Glutamatergic neuron (in vitro differentiated cells): Measurements from ENCODE around the gene DPM3. TPM values are rescaled to one million over a fixed set of nuclear protein-coding genes. Genes with fewer than 3 reads are reported as not detected.

Experiments used
- DNase-seq: peaks from one replicate; pipeline ENCODE4 v3.0.0; 2022
- H3K27ac Mint-ChIP-seq: one replicate; pipeline ENCODE4 v1.8.0; 2020; ENCODE audit warnings: mild to moderate bottlenecking, mixed read lengths, inconsistent platforms; ENCODE audit not compliant: unreplicated experiment
- H3K27me3 Mint-ChIP-seq: one replicate; pipeline ENCODE4 v1.8.0; 2020; ENCODE audit warnings: mild to moderate bottlenecking, moderate library complexity, mixed read lengths, inconsistent platforms; ENCODE audit not compliant: unreplicated experiment
- H3K36me3 Mint-ChIP-seq: one replicate; pipeline ENCODE4 v1.8.0; 2020; ENCODE audit warnings: mild to moderate bottlenecking, mixed read lengths, inconsistent platforms; ENCODE audit not compliant: unreplicated experiment
- H3K4me1 Mint-ChIP-seq: one replicate; pipeline ENCODE4 v1.8.0; 2020; ENCODE audit warnings: mild to moderate bottlenecking, low read depth, mixed read lengths, inconsistent platforms; ENCODE audit not compliant: unreplicated experiment
- H3K4me3 Mint-ChIP-seq: one replicate; pipeline ENCODE4 v1.8.0; 2020; ENCODE audit warnings: mild to moderate bottlenecking, mixed read lengths, inconsistent platforms; ENCODE audit not compliant: unreplicated experiment
- H3K9me3 Mint-ChIP-seq: one replicate; pipeline ENCODE4 v1.8.0; 2020; ENCODE audit warnings: mild to moderate bottlenecking, moderate library complexity, mixed read lengths, inconsistent platforms; ENCODE audit not compliant: unreplicated experiment
- CTCF ChIP-seq: fragments of 200-600 bp; sonication (generic); IDR thresholded peaks from one replicate; pipeline ENCODE4 v1.5.0; 2021; ENCODE audit not compliant: partially characterized antibody, unreplicated experiment
- total RNA-seq: library from RNA; stranded (reverse); fragmentation: NEBNext Ultra II Directional; extraction: Animal tissue kit (Norgen Biotek cat#: 25700); gene quantifications from one replicate; pipeline ENCODE4 v1.2.1, GENCODE V29; 2021; ENCODE audit not compliant: unreplicated experiment

The DPM3 gene
- total RNA-seq, 1 donor from 2014 or later = 27.7 TPM

DNA sequence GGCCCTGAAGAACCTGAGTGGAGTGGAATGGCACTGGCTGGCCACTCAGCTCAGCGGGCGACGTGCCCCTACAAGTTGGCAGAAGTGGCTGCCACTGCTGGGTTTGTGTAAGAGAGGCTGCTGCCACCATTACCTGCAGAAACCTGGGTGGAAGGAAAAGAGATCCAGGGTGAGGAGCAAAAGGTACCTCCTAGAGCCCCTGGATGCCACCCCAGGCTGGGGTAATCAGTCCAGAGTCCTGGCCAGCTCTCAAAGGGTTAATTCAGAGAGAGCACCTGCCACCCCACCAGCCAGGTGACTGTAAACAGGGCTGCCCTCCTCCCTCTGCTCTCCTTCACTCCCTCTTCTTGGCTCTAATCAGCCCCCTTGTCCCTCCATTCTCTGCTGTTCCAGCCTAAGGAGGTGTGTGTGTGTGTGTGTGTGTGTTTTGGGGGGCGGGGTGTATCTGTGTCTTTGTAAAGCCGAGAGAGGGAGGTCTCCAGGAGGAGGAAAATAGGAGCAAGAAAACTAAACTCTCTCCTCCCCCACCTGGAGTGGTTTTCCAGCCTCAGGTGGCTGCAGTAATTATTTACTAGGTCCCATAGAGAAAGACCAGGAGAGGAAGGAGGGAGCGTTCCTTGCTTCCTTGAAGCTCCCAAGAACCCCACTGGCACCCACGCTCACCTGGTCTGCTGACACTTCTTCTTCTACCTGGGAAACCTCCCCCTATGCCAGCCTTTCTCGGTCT lies 45.9 kb upstream of the DPM3 start:
- no peak overlapping the region for H3K4me3 Mint-ChIP-seq
- no peak for DNase-seq
- H3K27ac Mint-ChIP-seq = no peak overlapping the region

DNA sequence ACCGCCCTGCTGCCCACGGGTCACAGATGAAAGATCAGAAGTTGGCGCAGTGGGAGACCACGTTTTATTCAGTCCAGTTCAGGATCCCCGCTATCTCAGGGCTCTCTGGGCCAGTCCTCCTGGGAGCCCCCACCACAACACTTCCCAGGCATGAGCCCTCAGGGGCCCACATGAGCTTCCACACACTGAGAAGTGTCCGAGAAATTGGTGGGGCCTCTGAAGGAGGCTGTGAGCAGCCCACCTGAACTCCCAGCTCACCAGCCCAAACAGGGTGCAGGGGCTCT lies 45.4 kb upstream of the DPM3 start:
- Mint-ChIP-seq H3K4me1 (no peaks in the 10 kb centered on the region), H3K9me3 (peaks cover 8% of the 10 kb centered on the region), H3K4me3 (no peak overlapping the region), H3K27me3 (peaks cover 12% of the 10 kb centered on the region), H3K36me3 (no peaks in the 10 kb centered on the region), H3K27ac (no peak overlapping the region)
- DNase-seq = no peak
- no peak for TF ChIP-seq CTCF

More for the DNA sequence above, 45.9 kb upstream of the DPM3 start:
- no peaks in the 10 kb centered on the region for H3K36me3 Mint-ChIP-seq
- H3K27me3 Mint-ChIP-seq = peaks cover 12% of the 10 kb centered on the region
- no peaks in the 10 kb centered on the region for H3K4me1 Mint-ChIP-seq
- H3K9me3 Mint-ChIP-seq = peaks cover 8% of the 10 kb centered on the region
- TF ChIP-seq CTCF = no peak

DNA sequence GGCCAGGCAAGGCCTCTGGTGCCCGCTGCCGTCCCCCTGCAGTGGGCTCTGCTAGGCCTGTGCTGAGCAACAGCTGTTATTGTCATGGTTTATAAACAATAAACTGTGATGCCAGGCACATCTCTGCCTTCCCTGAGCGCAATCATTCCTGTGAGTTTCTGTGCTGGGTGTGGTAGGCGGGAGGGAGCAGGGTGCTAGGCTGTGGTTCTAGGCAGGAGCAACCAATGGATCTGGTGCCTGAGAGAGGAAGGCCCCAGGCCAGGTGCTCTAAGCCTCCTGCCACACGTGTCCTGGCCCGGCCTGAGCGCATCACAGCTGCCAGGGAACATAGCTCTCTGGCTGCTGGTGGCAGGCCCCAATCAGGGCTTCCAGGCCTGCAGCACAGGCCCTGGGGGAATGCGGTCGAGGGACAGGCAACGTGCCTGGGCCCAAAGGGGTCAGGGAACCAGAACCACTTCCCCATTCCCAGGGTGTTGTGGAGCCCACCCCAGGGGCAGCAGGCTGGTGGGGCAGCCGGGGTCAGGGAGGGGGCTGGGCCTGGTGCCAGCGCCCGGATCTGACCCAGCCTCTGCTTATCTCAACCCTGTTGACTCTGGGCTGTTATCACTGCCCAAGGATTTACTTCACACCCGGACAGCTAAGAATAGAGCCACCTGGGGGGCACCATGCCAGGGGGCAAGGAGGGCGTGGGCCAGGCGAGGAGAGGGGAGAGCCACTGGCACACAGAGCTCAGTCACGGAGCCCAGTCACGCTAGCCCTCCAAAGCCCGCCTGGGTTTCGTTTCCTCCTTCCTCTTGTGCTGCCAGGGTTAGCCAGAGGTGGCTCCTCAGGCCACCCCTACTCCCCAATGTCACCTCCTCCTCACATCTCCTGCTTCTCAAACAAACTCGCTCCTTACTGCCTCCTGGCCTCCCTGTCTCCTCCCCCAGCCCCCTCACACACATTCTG lies 44.8 kb upstream of the DPM3 start:
- TF ChIP-seq CTCF = no peak
- Mint-ChIP-seq H3K27ac (no peak overlapping the region), H3K9me3 (peaks cover 8% of the 10 kb centered on the region), H3K4me3 (no peak overlapping the region), H3K4me1 (no peaks in the 10 kb centered on the region), H3K36me3 (no peaks in the 10 kb centered on the region), H3K27me3 (peaks cover 12% of the 10 kb centered on the region)
- no peak for DNase-seq

DNA sequence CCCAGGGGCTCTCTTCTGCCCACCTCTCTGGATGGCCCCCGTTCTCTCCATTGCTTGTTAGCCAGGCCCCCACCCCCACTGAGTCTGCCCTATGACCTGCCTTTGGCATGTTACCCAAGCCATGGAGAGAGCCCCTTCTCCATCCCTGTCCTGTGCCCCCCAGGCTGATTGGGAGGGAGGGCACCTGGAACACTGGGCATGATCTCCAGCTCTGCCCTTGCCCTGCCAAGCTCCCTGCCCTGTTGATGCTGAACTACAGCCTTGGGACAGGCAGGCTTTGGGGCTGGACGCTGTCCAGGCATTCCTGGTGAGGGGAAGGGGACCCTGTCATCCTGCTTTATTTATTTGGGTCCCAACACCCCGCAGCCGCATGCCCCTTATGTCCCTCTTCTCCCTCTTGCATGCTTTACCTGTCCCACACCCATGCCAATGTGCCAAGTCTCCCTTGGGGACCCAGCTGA lies 44.0 kb upstream of the DPM3 start:
- H3K27ac Mint-ChIP-seq = no peak overlapping the region
- no peak for TF ChIP-seq CTCF
- H3K27me3 Mint-ChIP-seq = peaks cover 12% of the 10 kb centered on the region
- H3K9me3 Mint-ChIP-seq = peaks cover 8% of the 10 kb centered on the region
- no peak overlapping the region for H3K4me3 Mint-ChIP-seq
- H3K36me3 Mint-ChIP-seq = no peaks in the 10 kb centered on the region
- no peaks in the 10 kb centered on the region for H3K4me1 Mint-ChIP-seq
- DNase-seq = no peak
